Sciatic nerve (tissue), 2 donors: ENCODE measurements around the gene GRIFIN. TPM values are rescaled to one million over a fixed set of nuclear protein-coding genes. Genes with fewer than 3 reads are reported as not detected.

Experiments
- ATAC-seq: fragments of 200-7000 bp; cut with Tn5 transposase; one replicate; pipeline ENCODE4 v1.9.1; 2020; ENCODE audit warnings: mild to moderate bottlenecking, moderate library complexity
- DNase-seq: peaks from one replicate; pipeline ENCODE4 v3.0.0-alpha.2; 2020; ENCODE audit warnings: low spot score
- intact Hi-C: fragments of 100-400 bp; cut with DNase I; formaldehyde crosslinking; loops from one replicate; pipeline ENCODE4 v1.14.2; 2022
- total RNA-seq: library from RNA; stranded (reverse); fragmentation: NEBNext Ultra II Directional; extraction: Animal tissue kit (Norgen Biotek cat#: 25700); gene quantifications from one replicate; pipeline ENCODE4 v1.2.1, GENCODE V29; 2021
- donor health status: DM: no; HTN: no; CAD: no.
- donor health status: DM: no; HTN: no; CAD: no.

The GRIFIN gene
- total RNA-seq, 1 donor from 2014 or later = not detected

DNA sequence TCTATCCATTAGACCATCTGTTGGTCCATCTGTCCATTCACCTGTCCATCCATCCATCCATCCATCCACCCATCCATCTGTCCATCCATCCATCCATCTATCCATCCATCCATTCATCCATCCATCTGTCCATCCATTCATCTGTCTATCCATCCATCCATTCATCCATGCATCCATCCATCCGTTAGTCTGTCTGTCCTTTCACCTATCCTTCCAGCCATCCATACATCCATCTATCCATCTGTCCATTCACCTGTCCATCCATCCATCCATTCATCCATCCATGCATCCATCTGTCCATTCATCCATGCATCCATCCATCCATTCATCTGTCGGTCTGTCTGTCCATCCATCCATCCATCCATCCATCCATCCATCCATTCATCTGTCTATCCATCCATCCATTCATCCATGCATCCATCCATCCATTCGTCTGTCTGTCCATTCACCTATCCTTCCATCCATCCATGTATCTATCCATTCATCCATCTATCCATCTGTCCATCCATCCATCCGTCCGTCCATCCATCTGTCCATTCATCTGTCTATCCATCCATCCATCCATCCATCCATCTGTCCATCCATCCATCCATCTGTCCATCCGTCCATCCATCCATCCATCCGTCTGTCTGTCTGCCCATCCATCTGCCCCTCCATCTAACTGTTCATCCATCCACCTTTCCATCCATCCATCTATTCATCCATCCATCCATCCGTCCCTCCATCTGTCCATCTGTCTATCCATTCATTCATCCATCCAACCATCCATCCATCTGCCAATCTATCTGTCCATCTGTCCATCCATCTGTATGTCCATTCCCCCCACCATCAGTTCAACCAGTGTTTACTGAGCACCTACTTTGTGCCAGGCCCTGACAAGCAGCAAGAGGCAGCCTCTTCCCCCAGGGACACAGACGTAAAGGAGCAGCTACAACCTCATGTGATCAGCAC, 38.5 kb upstream of the GRIFIN start:
- no peak for ATAC-seq
- intact Hi-C loops = no loop called here
- DNase-seq = no peak

GRCh38 chr7:2513702-2514101, 37.5 kb upstream of the GRIFIN start:
- no peak for DNase-seq
- intact Hi-C loops = no loop called here
- ATAC-seq = no peak

GRCh38 chr7:2512713-2513112, 36.5 kb upstream of the GRIFIN start:
- intact Hi-C loops = no loop called here
- DNase-seq (no peak), ATAC-seq (no peak)

DNA sequence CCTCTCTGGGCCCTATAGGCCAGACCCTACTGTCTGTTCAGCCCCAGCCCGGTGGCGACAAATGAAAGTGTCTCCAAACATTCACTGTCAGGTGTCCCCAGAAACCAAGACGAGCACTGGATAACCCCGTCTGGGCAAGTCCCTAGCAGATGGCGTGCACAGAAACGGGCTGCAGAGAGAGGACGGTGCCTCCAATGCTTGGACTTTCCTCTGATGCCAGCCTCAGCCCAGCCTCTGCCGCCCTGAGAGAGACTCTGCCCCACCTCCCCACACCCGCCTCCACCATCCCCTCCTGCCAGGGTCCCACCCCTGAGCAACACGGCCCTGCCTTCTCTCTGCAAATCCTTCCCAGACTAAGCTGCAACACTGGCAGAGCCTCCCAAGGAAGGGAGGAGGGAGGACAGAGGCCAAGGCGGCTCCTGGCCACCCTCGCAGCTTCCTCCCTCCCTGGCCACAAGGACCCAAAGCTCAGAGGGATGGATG, 36.0 kb upstream of the GRIFIN start:
- DNase-seq (no peak), ATAC-seq (no peak)
- intact Hi-C loops = no loop called here

DNA sequence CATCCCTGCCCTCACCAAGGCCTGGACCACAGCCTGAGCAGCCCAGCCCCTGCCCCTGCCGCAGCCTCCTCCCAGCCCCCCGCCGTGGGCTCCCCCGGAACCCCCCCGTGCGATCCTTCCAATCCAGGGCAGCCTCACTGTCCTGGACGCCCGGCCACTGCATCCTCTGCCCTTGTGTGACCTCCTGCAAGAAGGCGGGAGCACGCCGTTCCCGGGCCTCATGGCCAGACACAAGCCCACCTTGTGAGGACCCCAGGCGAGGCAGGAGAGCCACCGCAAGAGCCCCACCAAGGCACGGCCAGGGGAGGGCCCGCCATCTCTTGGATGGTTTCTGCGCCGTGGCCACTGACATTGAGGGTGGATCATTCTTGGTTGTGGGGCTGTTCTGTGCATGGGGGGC, 35.6 kb upstream of the GRIFIN start:
- ATAC-seq (no peak), DNase-seq (no peak)
- intact Hi-C loops = no loop called here

DNA sequence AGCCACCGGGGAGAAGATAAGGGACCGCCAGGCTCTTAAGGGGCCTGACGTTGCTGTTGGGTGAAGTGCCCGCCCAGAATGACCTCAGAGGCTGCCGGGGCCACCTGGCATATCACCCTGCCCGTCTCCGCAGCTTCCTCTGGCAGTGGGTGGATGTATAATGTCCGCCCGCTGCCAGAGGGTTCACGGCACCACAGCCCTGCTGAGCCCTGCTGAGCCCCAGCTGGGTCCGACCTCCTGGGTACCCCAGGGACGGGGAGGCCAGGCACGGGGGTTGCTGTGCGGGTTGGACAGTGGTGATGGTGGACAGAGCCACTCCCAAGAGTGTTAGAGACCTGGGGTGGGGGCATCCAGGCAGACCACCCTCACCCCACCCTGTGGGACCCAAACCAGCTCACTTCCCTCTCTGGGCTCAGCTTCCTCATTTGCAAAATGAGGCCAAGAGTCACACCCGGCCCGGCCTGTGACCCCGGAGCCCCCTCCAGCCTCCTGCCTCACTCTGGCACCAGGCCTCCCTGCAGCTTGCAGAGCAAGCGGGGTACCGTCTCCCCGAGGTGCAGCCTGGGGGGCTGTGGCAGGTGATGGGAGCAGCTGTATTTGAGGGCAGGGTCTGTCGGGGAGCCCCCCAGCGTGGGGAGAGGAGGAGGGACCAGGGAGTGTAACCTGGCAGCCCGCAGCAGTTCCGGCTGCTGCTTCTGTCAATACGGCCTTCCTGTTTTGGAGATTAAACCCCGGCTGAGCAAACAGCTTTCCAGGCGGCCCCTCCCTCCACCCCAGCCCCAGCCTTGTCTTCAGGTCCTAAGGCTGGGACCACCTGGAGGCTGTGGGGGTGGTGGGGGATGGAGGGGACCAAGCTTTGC, 34.9 kb upstream of the GRIFIN start:
- DNase-seq = no peak
- intact Hi-C loops = no loop called here
- ATAC-seq = peak; percentile 4

- ATAC-seq (no peak), DNase-seq (no peak)
- intact Hi-C loops = no loop called here
These were observed 34.1 kb upstream of the GRIFIN start for GRCh38 chr7:2510130-2510776.

- intact Hi-C loops = no loop called here
- ATAC-seq = no peak
- DNase-seq = no peak
These were observed 33.2 kb upstream of the GRIFIN start for GRCh38 chr7:2509298-2509906.

- DNase-seq (peak; percentile 83), ATAC-seq (peak; percentile 82)
- intact Hi-C loops = no loop called here
These were observed 32.4 kb upstream of the GRIFIN start for GRCh38 chr7:2508327-2509215.

DNA sequence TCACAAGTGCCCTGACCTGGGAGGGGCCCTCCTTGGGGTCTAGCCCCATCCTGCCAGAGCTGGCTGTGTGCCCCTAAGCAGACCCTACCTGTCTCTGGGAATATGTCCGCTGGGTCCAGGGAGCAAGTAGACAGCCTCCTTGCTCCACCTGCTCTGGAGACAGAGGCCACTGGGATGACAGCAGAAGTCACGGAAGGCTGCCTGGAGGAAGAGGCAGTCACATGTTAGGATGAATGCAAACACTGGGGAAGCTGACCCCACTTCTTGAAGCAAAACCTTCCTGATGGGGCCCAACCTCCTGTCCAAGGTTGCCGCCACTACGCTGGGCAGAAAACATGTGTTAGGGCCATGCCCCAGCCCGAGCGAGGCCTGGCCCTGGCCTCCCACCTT, 31.7 kb upstream of the GRIFIN start:
- no peak for DNase-seq
- no peak for ATAC-seq
- intact Hi-C loops = no loop called here

DNA sequence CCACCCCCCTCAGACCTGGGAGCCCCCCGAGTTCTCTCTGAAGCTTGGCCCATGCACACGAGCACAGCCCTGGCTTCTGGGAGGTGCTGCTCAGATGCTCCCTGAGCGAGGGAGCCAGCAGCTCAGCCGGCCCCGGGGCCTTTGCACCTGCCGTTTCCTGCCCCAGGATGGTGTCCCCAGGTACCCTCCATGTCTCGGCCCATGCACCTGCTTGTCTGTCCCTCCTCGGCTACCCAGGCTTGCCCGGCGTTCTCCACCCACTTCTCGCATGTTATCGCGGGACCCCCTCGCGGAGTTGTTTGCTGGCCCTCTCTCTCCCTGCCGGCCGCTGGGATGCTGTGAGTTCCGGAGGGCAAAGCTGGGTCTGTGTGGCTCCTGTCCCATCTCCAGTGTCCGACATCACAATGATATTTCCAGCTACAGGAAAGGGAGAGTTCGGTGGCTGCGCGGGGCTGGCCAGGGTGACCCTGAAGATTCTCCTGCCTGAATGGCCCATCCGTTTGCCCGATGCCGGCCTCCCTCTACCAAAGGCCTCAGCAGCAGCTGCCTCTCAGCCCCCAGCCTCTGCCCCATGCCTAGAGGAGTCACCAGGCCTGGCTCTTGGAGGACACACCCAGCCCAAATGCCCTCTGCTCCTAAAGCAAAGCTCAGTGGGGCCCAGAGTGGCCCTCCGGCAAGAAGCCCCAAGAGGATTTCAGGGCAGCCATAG, 31.2 kb upstream of the GRIFIN start:
- intact Hi-C loops = no loop called here
- DNase-seq (no peak), ATAC-seq (no peak)

DNA sequence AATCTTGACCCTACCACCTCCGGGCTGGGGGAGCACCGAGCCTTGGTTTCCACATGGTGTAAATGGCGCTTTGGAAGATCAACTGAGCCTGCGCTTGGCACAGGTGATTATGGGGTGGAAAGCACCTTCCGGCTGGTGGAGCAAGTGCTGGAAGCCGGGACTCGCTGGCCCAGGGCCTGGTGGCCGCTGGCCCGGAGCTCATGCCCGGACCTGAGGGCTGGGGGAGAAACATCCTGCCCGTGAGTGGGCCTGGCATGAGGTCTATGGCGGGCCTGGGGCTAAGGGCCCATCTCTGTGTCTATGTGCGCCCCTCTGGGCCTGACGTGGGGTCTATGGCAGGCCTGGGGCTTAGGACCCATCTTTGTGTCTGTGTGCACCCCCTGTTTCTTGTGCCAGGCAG, 29.2 kb upstream of the GRIFIN start:
- ATAC-seq (no peak), DNase-seq (no peak)
- intact Hi-C loops = no loop called here

DNA sequence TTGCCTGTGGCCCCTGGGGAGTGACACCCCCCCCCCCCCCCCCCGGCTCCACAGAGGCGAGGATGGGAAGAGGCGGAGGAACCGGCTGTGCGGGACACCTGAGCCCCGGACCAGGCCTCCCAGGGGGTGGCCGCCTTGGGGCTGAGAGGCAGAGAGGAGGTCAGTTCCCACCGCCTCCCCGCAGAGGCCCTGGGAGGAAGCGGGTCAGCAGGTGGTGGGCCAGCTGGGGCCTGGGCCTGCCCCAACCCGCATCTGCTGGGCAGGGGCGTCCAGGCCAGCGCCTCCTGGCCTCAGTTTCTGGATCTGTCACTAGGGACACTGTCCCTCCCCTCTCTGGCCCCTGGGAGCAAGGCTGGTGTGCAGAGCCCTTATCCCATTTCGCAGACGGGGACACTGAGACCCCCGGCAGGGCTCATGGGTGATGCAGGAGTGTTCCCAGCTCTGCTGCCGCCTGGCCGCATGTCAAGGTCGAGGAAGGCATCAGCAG, 28.7 kb upstream of the GRIFIN start:
- ATAC-seq (no peak), DNase-seq (no peak)
- intact Hi-C loops = no loop called here

DNA sequence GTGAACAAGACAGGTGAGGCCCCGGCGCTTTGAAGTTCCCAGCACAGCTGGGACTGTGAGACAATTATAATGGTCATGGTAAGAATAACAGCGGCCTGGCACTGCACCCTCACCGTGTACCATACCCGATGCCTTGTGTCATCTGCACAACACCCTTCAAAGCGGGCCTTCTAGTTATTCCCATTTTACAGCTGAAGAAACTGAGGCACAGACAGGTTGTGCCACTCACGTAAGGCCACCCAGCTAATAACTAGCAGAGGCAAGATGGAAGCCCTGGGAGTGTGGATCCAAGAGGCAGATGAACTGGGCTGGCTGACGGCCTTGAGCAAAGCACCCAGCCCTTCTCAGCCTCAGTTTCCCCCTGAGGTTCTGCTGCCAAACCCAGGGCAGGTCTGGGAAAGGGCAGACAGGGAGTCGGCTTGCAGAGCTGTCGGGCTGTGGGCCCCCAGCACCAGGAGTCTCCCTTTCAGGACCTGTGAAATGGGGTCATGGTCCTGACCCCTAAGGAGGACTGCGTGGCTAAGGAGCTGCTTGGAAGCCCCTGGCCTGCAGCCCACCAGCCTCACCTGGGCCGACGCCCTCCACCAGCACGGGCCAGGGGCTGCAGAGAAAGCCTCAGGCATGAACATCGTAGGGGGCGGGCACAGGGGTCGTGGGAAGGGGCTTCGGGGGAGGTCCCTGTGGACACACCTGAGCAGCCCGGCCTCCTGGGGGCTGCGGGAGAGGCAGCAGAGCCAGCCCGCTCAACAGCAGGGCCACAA, 28.1 kb upstream of the GRIFIN start:
- intact Hi-C loops = no loop called here
- ATAC-seq (no peak), DNase-seq (no peak)

GRCh38 chr7:2503056-2503941, 27.1 kb upstream of the GRIFIN start:
- ATAC-seq = no peak
- DNase-seq = no peak
- intact Hi-C loops = no loop called here

DNA sequence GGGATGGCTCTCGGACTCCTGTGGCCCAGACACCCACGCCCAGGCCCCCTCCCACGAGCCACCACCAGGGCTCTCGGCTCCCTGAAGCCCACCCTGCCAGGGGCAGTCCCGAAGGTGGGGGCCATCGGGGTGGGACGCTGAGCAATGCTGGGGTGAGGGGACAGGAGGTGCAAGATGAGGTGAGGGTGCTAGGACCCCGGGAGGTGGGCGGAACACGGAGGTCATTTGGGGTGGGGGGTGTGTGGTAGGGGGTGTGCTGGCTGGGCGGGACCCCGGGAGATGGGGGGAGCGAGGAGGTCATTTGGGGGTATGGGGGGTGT, 26.4 kb upstream of the GRIFIN start:
- DNase-seq (no peak), ATAC-seq (no peak)
- intact Hi-C loops = no loop called here
